ENCODE results near the gene OLIG2.
A peak's percentile ranks its signal among the peaks of the same experiment; 100 is the strongest.

Gene OLIG2

GRCh38 chr21:33053951-33054350 lies 28.2 kb downstream of the OLIG2 start:
- DNase-seq (ENCODE audit: low read depth): no peak
- no peak overlapping the region for H3K4me3 ChIP-seq (ENCODE audit: low read length)
- no peak for TF ChIP-seq CTCF (IDR thresholded peaks at IDR 0.05; ENCODE audit: insufficient read depth, low read depth, low read length, missing control alignments)

GRCh38 chr21:33055991-33056390 lies 30.3 kb downstream of the OLIG2 start:
- TF ChIP-seq CTCF (IDR thresholded peaks at IDR 0.05; ENCODE audit: insufficient read depth, low read depth, low read length, missing control alignments): no peak
- H3K4me3 ChIP-seq (ENCODE audit: low read length): no peak overlapping the region
- DNase-seq (ENCODE audit: low read depth): no peak

GRCh38 chr21:33057385-33057940 lies 31.7 kb downstream of the OLIG2 start:
- H3K4me3 ChIP-seq (ENCODE audit: low read length): no peak overlapping the region
- DNase-seq (ENCODE audit: low read depth): no peak
- TF ChIP-seq CTCF (IDR thresholded peaks at IDR 0.05; ENCODE audit: insufficient read depth, low read depth, low read length, missing control alignments): no peak

GRCh38 chr21:33058527-33058926 lies 32.8 kb downstream of the OLIG2 start:
- TF ChIP-seq CTCF (IDR thresholded peaks at IDR 0.05; ENCODE audit: insufficient read depth, low read depth, low read length, missing control alignments): no peak
- H3K4me3 ChIP-seq (ENCODE audit: low read length): no peak overlapping the region
- DNase-seq (ENCODE audit: low read depth): no peak

- no peak for TF ChIP-seq CTCF (IDR thresholded peaks at IDR 0.05; ENCODE audit: insufficient read depth, low read depth, low read length, missing control alignments)
- DNase-seq (ENCODE audit: low read depth): no peak
- H3K4me3 ChIP-seq (ENCODE audit: low read length): no peak overlapping the region
These were observed 33.2 kb downstream of the OLIG2 start for GRCh38 chr21:33058957-33059356.

- no peak for TF ChIP-seq CTCF (IDR thresholded peaks at IDR 0.05; ENCODE audit: insufficient read depth, low read depth, low read length, missing control alignments)
- no peak overlapping the region for H3K4me3 ChIP-seq (ENCODE audit: low read length)
- DNase-seq (ENCODE audit: low read depth): peak; percentile 54
These were observed 33.7 kb downstream of the OLIG2 start for GRCh38 chr21:33059380-33059841.

- no peak for TF ChIP-seq CTCF (IDR thresholded peaks at IDR 0.05; ENCODE audit: insufficient read depth, low read depth, low read length, missing control alignments)
- no peak for DNase-seq (ENCODE audit: low read depth)
- H3K4me3 ChIP-seq (ENCODE audit: low read length): no peak overlapping the region
These were observed 35.5 kb downstream of the OLIG2 start for GRCh38 chr21:33061233-33061632.
